Measurements from ENCODE around the gene TNFAIP8L2. TPM values are rescaled to one million over a fixed set of nuclear protein-coding genes. Genes with fewer than 3 reads are reported as not detected.

The TNFAIP8L2 gene
- total RNA-seq, 1 donor from 2014 or later: not detected

- peaks cover 12% of the 10 kb centered on the region for H3K36me3 ChIP-seq (ENCODE audit: control insufficient read depth, insufficient read depth, low read length)
- FAIRE-seq: no peak
- TF ChIP-seq, protein P1, sequence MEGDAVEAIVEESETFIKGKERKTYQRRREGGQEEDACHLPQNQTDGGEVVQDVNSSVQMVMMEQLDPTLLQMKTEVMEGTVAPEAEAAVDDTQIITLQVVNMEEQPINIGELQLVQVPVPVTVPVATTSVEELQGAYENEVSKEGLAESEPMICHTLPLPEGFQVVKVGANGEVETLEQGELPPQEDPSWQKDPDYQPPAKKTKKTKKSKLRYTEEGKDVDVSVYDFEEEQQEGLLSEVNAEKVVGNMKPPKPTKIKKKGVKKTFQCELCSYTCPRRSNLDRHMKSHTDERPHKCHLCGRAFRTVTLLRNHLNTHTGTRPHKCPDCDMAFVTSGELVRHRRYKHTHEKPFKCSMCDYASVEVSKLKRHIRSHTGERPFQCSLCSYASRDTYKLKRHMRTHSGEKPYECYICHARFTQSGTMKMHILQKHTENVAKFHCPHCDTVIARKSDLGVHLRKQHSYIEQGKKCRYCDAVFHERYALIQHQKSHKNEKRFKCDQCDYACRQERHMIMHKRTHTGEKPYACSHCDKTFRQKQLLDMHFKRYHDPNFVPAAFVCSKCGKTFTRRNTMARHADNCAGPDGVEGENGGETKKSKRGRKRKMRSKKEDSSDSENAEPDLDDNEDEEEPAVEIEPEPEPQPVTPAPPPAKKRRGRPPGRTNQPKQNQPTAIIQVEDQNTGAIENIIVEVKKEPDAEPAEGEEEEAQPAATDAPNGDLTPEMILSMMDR (IDR thresholded peaks at IDR 0.05; ENCODE audit: insufficient read depth, low read length, severe bottlenecking): no peak
- DNase-seq (ENCODE audit: low read depth): no peak
- peak overlapping the region; percentile 66 for H3K4me3 ChIP-seq (ENCODE audit: low read depth, low read length)
- H3K27me3 ChIP-seq (ENCODE audit: control insufficient read depth, insufficient read depth, low read length): no peaks in the 10 kb centered on the region
Measured at GRCh38 chr1:151164732-151165280, 8.4 kb downstream of the TNFAIP8L2 start.

DNA sequence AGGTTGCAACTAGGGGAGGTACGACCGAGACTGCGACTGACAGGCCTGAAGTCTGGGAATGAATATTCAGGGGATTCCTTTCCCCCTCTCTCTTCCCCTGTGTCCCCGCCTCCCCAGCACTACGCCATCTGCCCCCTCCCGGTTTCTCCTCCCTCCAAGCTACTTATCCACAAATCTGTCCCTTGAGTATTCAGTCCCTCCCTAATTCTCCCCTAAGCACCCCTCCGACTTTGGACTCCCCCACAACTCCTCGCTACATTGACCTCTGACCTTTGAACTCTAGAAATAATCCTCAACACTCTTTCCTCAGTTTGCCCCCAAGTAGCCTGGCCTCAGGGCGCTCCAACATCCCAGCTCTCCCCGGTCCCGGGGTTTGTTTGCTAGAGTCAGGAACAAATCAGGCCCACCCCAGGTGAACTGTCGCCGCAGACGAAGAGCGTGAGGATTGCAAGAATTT lies 8.9 kb downstream of the TNFAIP8L2 start:
- Histone ChIP-seq H3K36me3 (ENCODE audit: control insufficient read depth, insufficient read depth, low read length) (peaks cover 11% of the 10 kb centered on the region), H3K4me3 (ENCODE audit: low read depth, low read length) (peak overlapping the region; percentile 66), H3K27me3 (ENCODE audit: control insufficient read depth, insufficient read depth, low read length) (no peaks in the 10 kb centered on the region)
- TF ChIP-seq, protein P1 (IDR thresholded peaks at IDR 0.05; ENCODE audit: insufficient read depth, low read length, severe bottlenecking): no peak
- DNase-seq (ENCODE audit: low read depth) (peak; percentile 16), FAIRE-seq (no peak)

DNA sequence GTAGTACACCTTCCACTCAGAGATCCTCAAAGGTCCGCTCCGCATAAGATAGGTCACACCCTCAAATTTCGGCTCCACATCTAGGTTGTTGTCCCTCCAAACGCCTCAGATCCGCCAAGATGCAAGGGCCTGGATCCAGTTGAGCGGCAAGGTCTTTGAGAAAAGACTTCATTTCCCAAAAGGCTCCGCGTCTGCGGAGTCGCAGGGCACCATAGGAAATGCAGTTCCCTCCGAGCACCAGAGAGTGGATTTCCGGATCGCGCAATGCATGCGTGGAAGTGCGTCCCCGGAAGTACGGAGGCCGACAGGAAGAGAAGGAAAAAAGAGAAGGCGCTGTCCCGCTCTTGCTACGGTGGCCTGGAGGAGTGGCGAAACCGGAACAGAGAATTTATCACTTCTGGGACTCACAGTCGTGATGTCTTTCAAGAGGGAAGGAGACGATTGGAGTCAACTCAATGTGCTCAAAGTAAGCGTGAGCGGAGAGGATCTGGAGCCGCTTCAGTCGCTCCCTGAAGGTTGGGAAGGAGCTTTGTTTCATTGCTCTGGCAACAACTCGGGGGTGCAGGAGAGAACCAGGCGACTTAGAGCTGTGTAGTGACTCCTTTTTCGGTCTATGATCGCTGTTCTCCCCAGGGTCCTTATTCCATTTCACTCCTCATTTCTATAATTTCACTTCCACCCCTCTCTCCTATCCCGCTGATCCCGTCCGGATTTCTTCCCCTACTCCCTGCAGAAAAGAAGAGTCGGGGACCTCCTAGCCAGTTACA lies 9.5 kb downstream of the TNFAIP8L2 start, which contains the start of the genes LYSMD1 and SCNM1:
TSS of gene LYSMD1 (minus strand) at position 165 of the 767 bp plus-strand sequence. CDS start 644 bp downstream, outside the sequence.
TSS of gene SCNM1 (plus strand) at position 407 of the 767 bp plus-strand sequence. CDS start at position 416, 9 bp downstream.
- Histone ChIP-seq H3K4me3 (ENCODE audit: low read depth, low read length) (peak within 1 kb of the TSS; percentile 66), H3K36me3 (ENCODE audit: control insufficient read depth, insufficient read depth, low read length) (peaks cover 8% of the 10 kb centered on the region), H3K27me3 (ENCODE audit: control insufficient read depth, insufficient read depth, low read length) (no peaks in the 10 kb centered on the region)
- TF ChIP-seq, protein P1 (IDR thresholded peaks at IDR 0.05; ENCODE audit: insufficient read depth, low read length, severe bottlenecking): no peak
- FAIRE-seq (peak; percentile 77), DNase-seq (ENCODE audit: low read depth) (peak; percentile 95)

- DNase-seq (ENCODE audit: low read depth) (peak; percentile 54), FAIRE-seq (no peak)
- Histone ChIP-seq H3K4me3 (ENCODE audit: low read depth, low read length) (peak overlapping the region; percentile 66), H3K27me3 (ENCODE audit: control insufficient read depth, insufficient read depth, low read length) (no peaks in the 10 kb centered on the region), H3K36me3 (ENCODE audit: control insufficient read depth, insufficient read depth, low read length) (peaks cover 6% of the 10 kb centered on the region)
- TF ChIP-seq, protein P1 (IDR thresholded peaks at IDR 0.05; ENCODE audit: insufficient read depth, low read length, severe bottlenecking): no peak
Measured at GRCh38 chr1:151166505-151166956, 10.1 kb downstream of the TNFAIP8L2 start.

DNA sequence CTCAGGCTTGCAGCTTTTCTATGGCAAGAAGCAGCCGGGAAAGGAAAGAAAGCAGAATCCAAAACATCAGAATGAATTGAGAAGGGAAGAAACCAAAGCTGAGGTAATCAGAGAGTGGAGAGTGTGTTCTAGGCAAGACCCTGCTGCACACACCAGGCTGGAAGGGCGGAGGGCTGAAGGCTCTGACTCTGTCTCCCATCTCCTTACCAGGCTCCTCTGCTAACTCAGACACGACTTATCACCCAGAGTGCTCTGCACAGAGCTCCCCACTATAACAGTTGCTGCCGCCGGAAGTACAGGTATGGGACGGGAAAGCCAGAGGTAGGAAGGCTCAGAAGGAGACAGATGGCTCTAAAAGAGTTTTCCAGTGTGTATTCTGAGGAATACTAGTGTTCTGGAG lies 10.7 kb downstream of the TNFAIP8L2 start:
- TF ChIP-seq, protein P1 (IDR thresholded peaks at IDR 0.05; ENCODE audit: insufficient read depth, low read length, severe bottlenecking): no peak
- FAIRE-seq: no peak
- Histone ChIP-seq H3K27me3 (ENCODE audit: control insufficient read depth, insufficient read depth, low read length) (no peaks in the 10 kb centered on the region), H3K36me3 (ENCODE audit: control insufficient read depth, insufficient read depth, low read length) (peaks cover 4% of the 10 kb centered on the region), H3K4me3 (ENCODE audit: low read depth, low read length) (no peak overlapping the region)
- DNase-seq (ENCODE audit: low read depth): no peak
